H1 (cell line): ENCODE data around the gene DPYSL3. TPM values are rescaled to one million over a fixed set of nuclear protein-coding genes. Genes with fewer than 3 reads are reported as not detected.

Experiments
- CTCF ChIA-PET: fragments of 300-600 bp; sonication (Branson Sonifier 250); formaldehyde crosslinking; loops from one replicate; lab custom pipeline; 2021; ENCODE audit not compliant: partially characterized antibody; lab: Charles Lee
- POLR2A ChIA-PET: fragments of 300-600 bp; sonication (Branson Sonifier 250); formaldehyde crosslinking; loops from one replicate; lab custom pipeline; 2021; ENCODE audit warnings: inconsistent platforms; ENCODE audit not compliant: partially characterized antibody; lab: Charles Lee
- DNase-seq, 2 experiments: peaks; one replicate each; pipeline versions ENCODE4 v3.0.0 to v3.0.0-alpha.2; 2010 to 2022; ENCODE audit warnings: low spot score in 2 of 2, low read depth in 1 of 2, mixed read lengths in 1 of 2
- FAIRE-seq: peaks from 2 replicates; lab custom pipeline; 2011; peaks lifted over from hg19 to GRCh38; lab: Jason Lieb, UNC
- H2AFZ ChIP-seq: 2 replicates; pipeline ENCODE4 v1.8.1; 2012; ENCODE audit warnings: low read length, inconsistent platforms
- H2AK5ac ChIP-seq: 2 replicates; pipeline ENCODE4 v1.6.1; 2013; ENCODE audit warnings: low read depth, low read length
- H2BK120ac ChIP-seq: replicated peaks from 2 replicates; pipeline ENCODE3; 2013; ENCODE audit warnings: low read depth, low read length, inconsistent platforms
- H2BK12ac ChIP-seq: 2 replicates; pipeline ENCODE4 v1.6.1; 2013; ENCODE audit warnings: low read depth, low read length
- H2BK15ac ChIP-seq: 2 replicates; pipeline ENCODE4 v1.6.1; 2013; ENCODE audit warnings: low read length
- H2BK20ac ChIP-seq: 2 replicates; pipeline ENCODE4 v1.6.1; 2013; ENCODE audit warnings: low read length
- H2BK5ac ChIP-seq: 2 replicates; pipeline ENCODE4 v1.6.1; 2013; ENCODE audit warnings: low read depth, low read length
- H3K14ac ChIP-seq: 2 replicates; pipeline ENCODE4 v1.6.1; 2013; ENCODE audit warnings: inconsistent platforms; ENCODE audit not compliant: insufficient read length
- H3K18ac ChIP-seq: 2 replicates; pipeline ENCODE4 v1.6.1; 2013; ENCODE audit warnings: low read length; ENCODE audit errors: extremely low read depth
- H3K23ac ChIP-seq: 2 replicates; pipeline ENCODE4 v1.6.1; 2013; ENCODE audit warnings: inconsistent platforms; ENCODE audit not compliant: insufficient read length
- H3K23me2 ChIP-seq: 2 replicates; pipeline ENCODE4 v1.6.1; 2013; ENCODE audit warnings: low read depth, low read length
- H3K27ac ChIP-seq: 2 replicates; pipeline ENCODE4 v1.6.1; 2011; ENCODE audit warnings: low read depth, low read length, inconsistent platforms
- H3K27me3 ChIP-seq, 4 experiments: replicated peaks in 1 of 4; 1 replicate in 1 of 4; 2 replicates in 3 of 4; pipeline versions ENCODE4 v1.6.1 to v1.8.1; 2011 to 2013; ENCODE audit warnings: low read length in 3 of 4, mild to moderate bottlenecking in 3 of 4, inconsistent platforms in 2 of 4, mixed read lengths in 2 of 4, moderate library complexity in 1 of 4; ENCODE audit not compliant: control insufficient read depth in 3 of 4, insufficient read depth in 3 of 4; ENCODE audit errors: extremely low read depth in 1 of 4
- H3K36me3 ChIP-seq, 4 experiments: 2 replicates each; pipeline versions ENCODE4 v1.6.1 to v1.8.1; 2011 to 2013; ENCODE audit warnings: mild to moderate bottlenecking in 4 of 4, low read length in 3 of 4, moderate library complexity in 2 of 4, control low read depth in 1 of 4, inconsistent platforms in 1 of 4; ENCODE audit not compliant: insufficient read depth in 4 of 4, control insufficient read depth in 2 of 4
- H3K4ac ChIP-seq: replicated peaks from 2 replicates; pipeline ENCODE3; 2013; ENCODE audit warnings: low read length, low read depth, mixed read lengths, inconsistent platforms; ENCODE audit not compliant: insufficient read length
- H3K4me1 ChIP-seq, 4 experiments: replicated peaks in 1 of 4; 1 replicate in 1 of 4; 2 replicates in 3 of 4; pipeline versions ENCODE4 v1.6.1 to v1.8.1; 2011 to 2013; ENCODE audit warnings: low read length in 3 of 4, inconsistent platforms in 2 of 4, mixed read lengths in 1 of 4; ENCODE audit not compliant: insufficient read depth in 4 of 4, control insufficient read depth in 3 of 4
- H3K4me2 ChIP-seq, 2 experiments: 2 replicates each; pipeline versions ENCODE4 v1.6.1 to v1.8.1; 2011 to 2013; ENCODE audit warnings: low read depth in 2 of 2, low read length in 2 of 2, control low read depth in 1 of 2, inconsistent platforms in 1 of 2, mild to moderate bottlenecking in 1 of 2; ENCODE audit not compliant: insufficient read depth in 1 of 2
- H3K4me3 ChIP-seq, 4 experiments: fragments of 200-600, 300-600 bp in 1 of 4; sonication (generic), shearing (Covaris generic), sonication (Bioruptor Twin) in 1 of 4; 2 replicates each; pipeline versions ENCODE4 v1.5.1 to v1.8.1; 2011 to 2016; ENCODE audit warnings: low read length in 4 of 4, low read depth in 3 of 4, control low read depth in 2 of 4, inconsistent platforms in 2 of 4, mild to moderate bottlenecking in 2 of 4, mixed read lengths in 1 of 4, moderate library complexity in 1 of 4; ENCODE audit not compliant: insufficient read depth in 2 of 4; ENCODE audit errors: extremely low read depth in 1 of 4
- H3K56ac ChIP-seq: replicated peaks from 2 replicates; pipeline ENCODE3; 2013; ENCODE audit warnings: low read depth, mild to moderate bottlenecking, mixed read lengths, low read length, inconsistent platforms; ENCODE audit not compliant: insufficient read length
- H3K79me1 ChIP-seq: 2 replicates; pipeline ENCODE4 v1.6.1; 2013; ENCODE audit warnings: low read depth, low read length, control low read depth
- H3K79me2 ChIP-seq, 2 experiments: 2 replicates each; pipeline versions ENCODE4 v1.6.1 to v1.8.1; 2012 to 2013; ENCODE audit warnings: low read length in 2 of 2, mild to moderate bottlenecking in 2 of 2, inconsistent platforms in 1 of 2; ENCODE audit not compliant: insufficient read depth in 2 of 2, control insufficient read depth in 1 of 2
- H3K9ac ChIP-seq, 4 experiments: replicated peaks in 1 of 4; 1 replicate in 1 of 4; 2 replicates in 3 of 4; pipeline versions ENCODE4 v1.6.1 to v1.8.1; 2011 to 2013; ENCODE audit warnings: low read depth in 3 of 4, low read length in 3 of 4, control low read depth in 2 of 4, mild to moderate bottlenecking in 2 of 4, moderate library complexity in 2 of 4, inconsistent platforms in 1 of 4; ENCODE audit errors: extremely low read depth in 1 of 4
- H3K9me3 ChIP-seq, 2 experiments: 2 replicates each; pipeline versions ENCODE4 v1.6.1 to v1.8.1; 2012 to 2013; ENCODE audit warnings: mild to moderate bottlenecking in 2 of 2, moderate library complexity in 2 of 2, control low read depth in 1 of 2, inconsistent platforms in 1 of 2, low read depth in 1 of 2, low read length in 1 of 2, mixed read lengths in 1 of 2; ENCODE audit not compliant: insufficient read depth in 2 of 2
- H4K20me1 ChIP-seq, 2 experiments: replicated peaks in 1 of 2; 2 replicates each; pipeline versions ENCODE3 to v1.8.1; 2011 to 2013; ENCODE audit warnings: inconsistent platforms in 2 of 2, low read length in 2 of 2, mild to moderate bottlenecking in 1 of 2; ENCODE audit not compliant: insufficient read depth in 2 of 2, control insufficient read depth in 1 of 2
- H4K5ac ChIP-seq: 2 replicates; pipeline ENCODE4 v1.6.1; 2013; ENCODE audit warnings: low read length, low read depth, mixed read lengths, inconsistent platforms; ENCODE audit not compliant: insufficient read length
- H4K8ac ChIP-seq: 2 replicates; pipeline ENCODE4 v1.8.0; 2013; ENCODE audit warnings: mild to moderate bottlenecking, moderate library complexity, low read length, inconsistent platforms; ENCODE audit not compliant: insufficient read depth; ENCODE audit errors: extremely low read depth
- H4K91ac ChIP-seq: replicated peaks from 2 replicates; pipeline ENCODE3; 2013; ENCODE audit warnings: low read length, mixed read lengths, inconsistent platforms; ENCODE audit not compliant: insufficient read length
- BACH1 ChIP-seq: IDR thresholded peaks from 2 replicates; pipeline ENCODE4 v1.6.1; 2012; ENCODE audit warnings: low read length, improper control_type of control experiment
- CTCF ChIP-seq, 3 experiments: IDR thresholded peaks; 1 replicate in 2 of 3; 2 replicates in 1 of 3; pipeline versions ENCODE4 v1.5.1 to v1.6.1; 2011; ENCODE audit warnings: low read length in 3 of 3, mild to moderate bottlenecking in 3 of 3, inconsistent platforms in 2 of 3, low read depth in 1 of 3, moderate library complexity in 1 of 3; ENCODE audit not compliant: insufficient read depth in 1 of 3; ENCODE audit errors: control extremely low read depth in 1 of 3
- MAX ChIP-seq: IDR thresholded peaks from 2 replicates; pipeline ENCODE4 v1.6.1; 2012; ENCODE audit warnings: inconsistent platforms
- NANOG ChIP-seq: IDR thresholded peaks from 2 replicates; pipeline ENCODE4 v1.6.1; 2011; ENCODE audit warnings: low read length, low read depth, mild to moderate bottlenecking, inconsistent platforms; ENCODE audit not compliant: insufficient read depth, poor library complexity, severe bottlenecking
- POU5F1 ChIP-seq: IDR thresholded peaks from 2 replicates; pipeline ENCODE4 v1.6.1; 2011; ENCODE audit warnings: low read depth, mild to moderate bottlenecking, low read length, moderate library complexity
- RFX5 ChIP-seq: IDR thresholded peaks from 2 replicates; pipeline ENCODE4 v1.6.1; 2011; ENCODE audit warnings: low read depth, low read length, improper control_type of control experiment, borderline replicate concordance
- SP2 ChIP-seq: IDR thresholded peaks from 2 replicates; pipeline ENCODE4 v1.6.1; 2012; ENCODE audit warnings: mild to moderate bottlenecking, low read length, inconsistent platforms
- TAF1 ChIP-seq: IDR thresholded peaks from 2 replicates; pipeline ENCODE4 v1.6.1; 2011; ENCODE audit warnings: mild to moderate bottlenecking, low read depth, low read length
- TBP ChIP-seq: IDR thresholded peaks from 2 replicates; pipeline ENCODE4 v1.6.1; 2011; ENCODE audit warnings: low read depth, low read length, improper control_type of control experiment
- USF2 ChIP-seq: IDR thresholded peaks from 2 replicates; pipeline ENCODE4 v1.6.1; 2011; ENCODE audit warnings: low read length, improper control_type of control experiment
- WGBS, 2 experiments: shearing (Covaris generic) in 1 of 2; methylation state at CpG; one replicate each; pipeline versions ENCODE4 v1.1.6 to v1.1.7; 2013 to 2015; ENCODE audit warnings: low lambda C conversion rate in 2 of 2, mixed read lengths in 2 of 2, inconsistent platforms in 1 of 2, low coverage in 1 of 2, missing lambda C conversion rate in 1 of 2; ENCODE audit not compliant: insufficient replicate concordance in 2 of 2, insufficient coverage in 1 of 2, insufficient read length in 1 of 2; ENCODE audit errors: extremely low coverage in 1 of 2, missing lambda C conversion rate in 1 of 2; 5-methylcytosine and 5-hydroxymethylcytosine counted together
- polyA plus RNA-seq, 7 experiments: library from polyadenylated mRNA; depleted of rRNA in 3 of 7; stranded (reverse) in 5 of 7; unstranded in 2 of 7; fragments of >200 nt in 5 of 7; fragments of 200-250 nt in 2 of 7; gene quantifications; 1 replicate in 5 of 7; 2 replicates in 1 of 7; 4 replicates in 1 of 7; pipeline versions ENCODE4 v1.2.1 to v1.2.3, GENCODE V29; 2011 to 2013; ENCODE audit warnings: missing spikeins in 2 of 7, mixed read lengths in 2 of 7
- total RNA-seq: library from RNA; stranded (reverse); fragmentation: NEBNext Ultra II Directional; extraction: Animal tissue kit (Norgen Biotek cat#: 25700); gene quantifications from 2 replicates; pipeline ENCODE4 v1.2.1, GENCODE V29; 2021

Gene DPYSL3
- total and polyA plus RNA-seq, 2 of the 8 experiments (the other 6 are each of a cell fraction or from before 2014, with no cell fraction given): 268 to 387 TPM

GRCh38 chr5:147439254-147439653 lies 70.6 kb downstream of the DPYSL3 start:
- Histone ChIP-seq H3K4me3 (no peak overlapping the region), H2AK5ac (no peak overlapping the region), H3K23ac (no peak overlapping the region), H3K4me2 (no peak overlapping the region), H2BK5ac (no peak overlapping the region), H3K56ac (no peak overlapping the region), H3K4ac (no peak overlapping the region), H4K20me1 (peaks cover 47 to 53% of the 10 kb centered on the region in 2 experiments), H3K79me1 (peaks cover 9% of the 10 kb centered on the region), H2BK12ac (no peak overlapping the region), H3K27ac (no peak overlapping the region), H2BK120ac (no peak overlapping the region), H4K5ac (no peak overlapping the region), H3K18ac (no peak overlapping the region), H3K36me3 (peaks cover 2 to 46% (median 10%) of the 10 kb centered on the region in 4 experiments; a peak in 6 of 8 replicates), H3K27me3 (no peaks in the 10 kb centered on the region), H3K14ac (no peak overlapping the region), H3K4me1 (peaks cover 0 to 17% (median 12%) of the 10 kb centered on the region in 4 experiments; a peak in 6 of 7 replicates), H4K91ac (no peak overlapping the region), H2BK20ac (no peak overlapping the region), H3K9ac (no peak overlapping the region), H4K8ac (no peak overlapping the region), H3K79me2 (peaks cover 46 to 99% of the 10 kb centered on the region in 2 experiments), H3K23me2 (no peaks in the 10 kb centered on the region), H3K9me3 (no peaks in the 10 kb centered on the region), H2BK15ac (no peak overlapping the region), H2AFZ (no peak overlapping the region)
- POLR2A ChIA-PET: interaction anchor here (1.4 to 2.0 kb wide), 2 partner anchors 10 to 13 kb away, joined by 4 to 5 read pairs; no protein-coding TSS in a partner anchor
- WGBS, 2 experiments: 93 to 100% methylated on average over 1 to 2 of the region's 2 CpGs
- FAIRE-seq: no peak
- DNase-seq: no peak
- CTCF ChIA-PET: interaction anchor here (1.7 to 3.0 kb wide), 3 partner anchors 11 to 46 kb away, joined by 3 to 25 read pairs (median 7); no protein-coding TSS in a partner anchor
- TF ChIP-seq RFX5 (no peak), TBP (no peak), USF2 (no peak), TAF1 (no peak), POU5F1 (no peak), CTCF (IDR thresholded peaks at IDR 0.05; ENCODE audit: control extremely low read depth in 1 of 3, insufficient read depth in 1 of 3, low read depth in 1 of 3, low read length in 3 of 3) (no peak), SP2 (no peak), NANOG (no peak), BACH1 (no peak), MAX (no peak)
